Endothelial cell of umbilical vein (primary cell): ENCODE measurements around the gene OR9Q1. TPM values are rescaled to one million over a fixed set of nuclear protein-coding genes. Genes with fewer than 3 reads are reported as not detected.

ENCODE experiments used
- BruUV-seq: library from RNA; stranded (reverse); fragments of 400-500 nt; replicated peaks from 2 replicates; lab custom pipeline; 2021; lab: Mats Ljungman, UMichigan
- CTCF ChIA-PET: fragments of 300-600, 350-600 bp; sonication (Branson Sonifier 250); formaldehyde crosslinking; loops from one replicate; lab custom pipeline; 2021; ENCODE audit warnings: antibody characterized with exemption, inconsistent platforms; lab: Charles Lee
- POLR2A ChIA-PET: fragments of 300-600, 350-600 bp; sonication (Branson Sonifier 250); formaldehyde crosslinking; loops from one replicate; lab custom pipeline; 2021; ENCODE audit warnings: antibody characterized with exemption, inconsistent platforms; lab: Charles Lee
- DNase-seq: peaks from one replicate; pipeline ENCODE4 v3.0.0-alpha.2; 2011; ENCODE audit warnings: low read depth, low spot score
- FAIRE-seq: peaks from 2 replicates; lab custom pipeline; 2011; peaks lifted over from hg19 to GRCh38; lab: Jason Lieb, UNC
- H2AFZ ChIP-seq: 2 replicates; pipeline ENCODE4 v1.6.0; 2012; ENCODE audit warnings: low read depth, low read length, control low read depth, inconsistent platforms
- H3K27ac ChIP-seq: 2 replicates; pipeline ENCODE4 v1.5.1; 2011; ENCODE audit warnings: low read depth, mild to moderate bottlenecking, control low read depth, low read length, moderate library complexity; ENCODE audit not compliant: insufficient read depth
- H3K27me3 ChIP-seq, 2 experiments: 2 replicates each; pipeline versions ENCODE4 v1.6.0 to v1.6.1; 2011; ENCODE audit warnings: low read length in 2 of 2, mixed read lengths in 1 of 2; ENCODE audit not compliant: control insufficient read depth in 2 of 2, insufficient read depth in 2 of 2
- H3K36me3 ChIP-seq, 2 experiments: 2 replicates in 1 of 2; 3 replicates in 1 of 2; pipeline ENCODE4 v1.5.1; 2011; ENCODE audit warnings: low read length in 2 of 2, mild to moderate bottlenecking in 1 of 2, moderate library complexity in 1 of 2; ENCODE audit not compliant: control insufficient read depth in 2 of 2, insufficient read depth in 2 of 2; ENCODE audit errors: extremely low read depth in 1 of 2
- H3K4me1 ChIP-seq: 3 replicates; pipeline ENCODE4 v1.5.1; 2011; ENCODE audit warnings: mild to moderate bottlenecking, low read length; ENCODE audit not compliant: control insufficient read depth, insufficient read depth; ENCODE audit errors: extremely low read depth
- H3K4me2 ChIP-seq: 2 replicates; pipeline ENCODE4 v1.6.1; 2011; ENCODE audit warnings: low read length, control low read depth, mixed read lengths; ENCODE audit not compliant: insufficient read depth
- H3K4me3 ChIP-seq, 3 experiments: fragments of 200-600 bp in 1 of 3; sonication (generic), shearing (Covaris generic) in 1 of 3; replicated peaks in 1 of 3; 2 replicates each; pipeline ENCODE4 v1.5.1; 2011 to 2016; ENCODE audit warnings: control low read depth in 3 of 3, low read length in 3 of 3, mild to moderate bottlenecking in 2 of 3, inconsistent platforms in 1 of 3, low read depth in 1 of 3, moderate library complexity in 1 of 3; ENCODE audit not compliant: insufficient read depth in 1 of 3
- H3K79me2 ChIP-seq: 2 replicates; pipeline ENCODE4 v1.6.0; 2012; ENCODE audit warnings: low read length, inconsistent platforms; ENCODE audit not compliant: control insufficient read depth, insufficient read depth
- H3K9ac ChIP-seq: replicated peaks from 2 replicates; pipeline ENCODE3; 2011; ENCODE audit warnings: low read length, control low read depth; ENCODE audit not compliant: insufficient read depth; ENCODE audit errors: extremely low read depth
- H3K9me1 ChIP-seq: replicated peaks from 3 replicates; pipeline ENCODE4 v1.6.0; 2011; ENCODE audit warnings: mild to moderate bottlenecking, low read length; ENCODE audit not compliant: control insufficient read depth, insufficient read depth; ENCODE audit errors: extremely low read depth
- H3K9me3 ChIP-seq: replicated peaks from 2 replicates; pipeline ENCODE4 v1.5.1; 2012; ENCODE audit warnings: low read length, inconsistent platforms; ENCODE audit not compliant: control insufficient read depth, insufficient read depth
- H4K20me1 ChIP-seq: replicated peaks from 2 replicates; pipeline ENCODE3; 2011; ENCODE audit warnings: mild to moderate bottlenecking, low read length; ENCODE audit not compliant: control insufficient read depth, insufficient read depth; ENCODE audit errors: extremely low read depth
- EZH2 ChIP-seq: IDR thresholded peaks from 2 replicates; pipeline ENCODE4 v1.6.1; 2012; ENCODE audit warnings: borderline replicate concordance, low read depth, mild to moderate bottlenecking, moderate library complexity, low read length, inconsistent platforms; ENCODE audit not compliant: severe bottlenecking
- FOS ChIP-seq: IDR thresholded peaks from 2 replicates; pipeline ENCODE4 v1.6.1; 2011; ENCODE audit warnings: mild to moderate bottlenecking, low read length, moderate library complexity, borderline replicate concordance; ENCODE audit not compliant: insufficient read depth
- GATA2 ChIP-seq: IDR thresholded peaks from 2 replicates; pipeline ENCODE4 v1.7.0; 2011; ENCODE audit warnings: low read depth, mild to moderate bottlenecking, moderate library complexity, mixed read lengths, low read length; ENCODE audit not compliant: insufficient read length, insufficient read depth
- JUN ChIP-seq: IDR thresholded peaks from 2 replicates; pipeline ENCODE4 v1.6.1; 2011; ENCODE audit warnings: borderline replicate concordance, low read depth; ENCODE audit not compliant: insufficient read length, insufficient read depth
- MYC ChIP-seq: IDR thresholded peaks from one replicate; pipeline ENCODE4 v1.6.1; 2011; ENCODE audit warnings: mild to moderate bottlenecking, low read depth, low read length
- POLR2A ChIP-seq: IDR thresholded peaks from 2 replicates; pipeline ENCODE4 v1.6.1; 2012; ENCODE audit warnings: low read depth, mild to moderate bottlenecking, control low read depth, low read length
- POLR2AphosphoS5 ChIP-seq: IDR thresholded peaks from 2 replicates; pipeline ENCODE4 v1.6.1; 2012; ENCODE audit warnings: low read depth, mild to moderate bottlenecking, control low read depth, low read length, moderate library complexity; ENCODE audit not compliant: insufficient read depth
- dilution Hi-C: fragments of 300-500 bp; cut with MboI; formaldehyde crosslinking; loops from one replicate; pipeline ENCODE4 v1.15.0; 2019; ENCODE audit warnings: low sequenced_read_pairs; ENCODE audit not compliant: extremely low pct_ligation_motif_present
- intact Hi-C: fragments of 100-400 bp; cut with micrococcal nuclease; formaldehyde crosslinking; loops from one replicate; pipeline ENCODE4 v1.10.0; 2022
- polyA plus RNA-seq, 4 experiments: library from polyadenylated mRNA; depleted of rRNA in 3 of 4; stranded (reverse) in 3 of 4; unstranded in 1 of 4; fragments of >200 nt; gene quantifications; 2 replicates each; pipeline versions ENCODE4 v1.2.1 to v1.2.3, GENCODE V29; 2011 to 2012; ENCODE audit warnings: missing spikeins in 1 of 4
- total RNA-seq: library from RNA; stranded (reverse); gene quantifications from 2 replicates; pipeline ENCODE4 v1.2.3, GENCODE V29; 2021
- TF ChIP-seq, protein P1 (sequence below), 2 donors: IDR thresholded peaks; 1 replicate in 1 of 2; 2 replicates in 1 of 2; pipeline ENCODE4 v1.5.1; 2011; ENCODE audit warnings: low read length in 2 of 2, mild to moderate bottlenecking in 2 of 2, moderate library complexity in 2 of 2, control low read depth in 1 of 2, inconsistent platforms in 1 of 2, low read depth in 1 of 2; ENCODE audit not compliant: insufficient read depth in 1 of 2; ENCODE audit errors: extremely low read depth in 1 of 2
- TF ChIP-seq, protein P2 (sequence below): IDR thresholded peaks from 2 replicates; pipeline ENCODE4 v1.6.1; 2011; ENCODE audit not compliant: insufficient read depth, insufficient read length

OR9Q1 gene
- total and polyA plus RNA-seq, 2 donors (not counting 3 experiments of a cell fraction or from before 2014, with no cell fraction given) = not detected

DNA sequence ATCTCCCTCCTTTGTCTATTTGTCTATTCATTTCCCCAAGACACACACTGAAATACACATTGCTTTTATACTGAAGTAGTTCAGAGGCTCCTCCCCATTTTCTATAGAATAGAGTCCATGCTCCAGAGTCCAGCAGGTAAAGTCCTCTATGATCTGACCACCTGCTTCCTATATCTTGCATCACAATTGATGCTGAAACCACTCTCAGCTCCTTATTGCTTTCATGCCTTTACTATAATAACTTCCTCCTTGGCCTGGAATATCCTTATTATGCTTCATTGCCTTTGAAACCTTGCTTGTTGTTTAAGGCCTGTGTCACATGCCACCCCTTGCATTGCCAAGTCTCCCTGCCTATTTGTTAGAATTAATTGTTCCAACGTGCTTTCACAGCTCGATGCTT, 19.7 kb downstream of the OR9Q1 start:
- H3K79me2 ChIP-seq = no peaks in the 10 kb centered on the region
- no peaks in the 10 kb centered on the region for H3K27me3 ChIP-seq
- intact Hi-C loops = no loop called here
- H3K9me3 ChIP-seq = no peaks in the 10 kb centered on the region
- TF ChIP-seq, protein P1, sequence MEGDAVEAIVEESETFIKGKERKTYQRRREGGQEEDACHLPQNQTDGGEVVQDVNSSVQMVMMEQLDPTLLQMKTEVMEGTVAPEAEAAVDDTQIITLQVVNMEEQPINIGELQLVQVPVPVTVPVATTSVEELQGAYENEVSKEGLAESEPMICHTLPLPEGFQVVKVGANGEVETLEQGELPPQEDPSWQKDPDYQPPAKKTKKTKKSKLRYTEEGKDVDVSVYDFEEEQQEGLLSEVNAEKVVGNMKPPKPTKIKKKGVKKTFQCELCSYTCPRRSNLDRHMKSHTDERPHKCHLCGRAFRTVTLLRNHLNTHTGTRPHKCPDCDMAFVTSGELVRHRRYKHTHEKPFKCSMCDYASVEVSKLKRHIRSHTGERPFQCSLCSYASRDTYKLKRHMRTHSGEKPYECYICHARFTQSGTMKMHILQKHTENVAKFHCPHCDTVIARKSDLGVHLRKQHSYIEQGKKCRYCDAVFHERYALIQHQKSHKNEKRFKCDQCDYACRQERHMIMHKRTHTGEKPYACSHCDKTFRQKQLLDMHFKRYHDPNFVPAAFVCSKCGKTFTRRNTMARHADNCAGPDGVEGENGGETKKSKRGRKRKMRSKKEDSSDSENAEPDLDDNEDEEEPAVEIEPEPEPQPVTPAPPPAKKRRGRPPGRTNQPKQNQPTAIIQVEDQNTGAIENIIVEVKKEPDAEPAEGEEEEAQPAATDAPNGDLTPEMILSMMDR (IDR thresholded peaks at IDR 0.05; ENCODE audit: extremely low read depth in 1 of 2, insufficient read depth in 1 of 2, low read depth in 1 of 2, low read length in 2 of 2) = no peak
- no peak for TF ChIP-seq MYC
- TF ChIP-seq, protein P2, sequence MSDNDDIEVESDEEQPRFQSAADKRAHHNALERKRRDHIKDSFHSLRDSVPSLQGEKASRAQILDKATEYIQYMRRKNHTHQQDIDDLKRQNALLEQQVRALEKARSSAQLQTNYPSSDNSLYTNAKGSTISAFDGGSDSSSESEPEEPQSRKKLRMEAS = no peak
- no peak for TF ChIP-seq FOS
- TF ChIP-seq GATA2 = no peak
- no peaks in the 10 kb centered on the region for H3K9me1 ChIP-seq
- H3K27ac ChIP-seq = no peak overlapping the region
- no peaks in the 10 kb centered on the region for H4K20me1 ChIP-seq
- H2AFZ ChIP-seq = no peak overlapping the region
- ChIA-PET CTCF (no interaction called here), POLR2A (no interaction called here)
- DNase-seq (no peak), FAIRE-seq (no peak)
- no TSS peak for BruUV-seq
- dilution Hi-C loops = no loop called here
- H3K4me2 ChIP-seq = no peak overlapping the region
- H3K4me1 ChIP-seq = no peaks in the 10 kb centered on the region
- no peaks in the 10 kb centered on the region for H3K36me3 ChIP-seq
- H3K4me3 ChIP-seq = no peak overlapping the region
- no peak overlapping the region for H3K9ac ChIP-seq

DNA sequence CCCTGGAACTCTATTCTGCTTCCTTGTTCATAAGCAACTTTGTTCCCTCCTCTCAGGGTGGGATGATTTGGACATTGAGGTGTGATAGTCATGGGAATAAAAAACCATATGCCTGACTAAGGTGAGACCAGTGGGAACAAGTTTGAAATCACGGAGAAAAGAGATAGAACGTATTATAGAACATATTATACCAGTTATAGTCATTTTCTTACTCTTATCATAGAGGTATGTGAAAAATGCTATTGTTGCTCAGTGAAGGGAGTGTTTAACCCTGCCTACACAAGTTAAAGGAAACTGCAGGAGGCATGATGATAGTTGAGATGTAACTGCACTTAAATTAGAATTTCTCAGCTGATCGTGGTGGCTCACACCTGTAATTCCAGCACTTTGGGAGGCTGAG, 22.6 kb downstream of the OR9Q1 start:
- TF ChIP-seq GATA2 (no peak), POLR2AphosphoS5 (no peak), FOS (no peak), JUN (no peak), EZH2 (no peak), MYC (no peak), POLR2A (no peak)
- TF ChIP-seq, protein P1 (IDR thresholded peaks at IDR 0.05; ENCODE audit: extremely low read depth in 1 of 2, insufficient read depth in 1 of 2, low read depth in 1 of 2, low read length in 2 of 2) = no peak
- TF ChIP-seq, protein P2 = no peak
- CTCF ChIA-PET = no interaction called here
- H3K79me2 ChIP-seq = no peaks in the 10 kb centered on the region
- no peaks in the 10 kb centered on the region for H3K36me3 ChIP-seq
- DNase-seq (no peak), FAIRE-seq (no peak)
- no TSS peak for BruUV-seq
- H3K9me3 ChIP-seq = no peaks in the 10 kb centered on the region
- no peak overlapping the region for H3K9ac ChIP-seq
- no peak overlapping the region for H3K4me3 ChIP-seq
- POLR2A ChIA-PET = no interaction called here
- H3K27ac ChIP-seq = no peak overlapping the region
- H3K4me1 ChIP-seq = no peaks in the 10 kb centered on the region
- H3K27me3 ChIP-seq = no peaks in the 10 kb centered on the region
- no peaks in the 10 kb centered on the region for H3K9me1 ChIP-seq
- intact Hi-C loops = no loop called here
- H2AFZ ChIP-seq = no peak overlapping the region
- H3K4me2 ChIP-seq = no peak overlapping the region
- H4K20me1 ChIP-seq = no peaks in the 10 kb centered on the region
- dilution Hi-C loops = no loop called here
